ENCODE data around the gene TUBB.

GRCh38 chr6:30719356-30719755 lies 796 bp upstream of the TUBB start:
- TF ChIP-seq RAD21 (IDR thresholded peaks at IDR 0.05; ENCODE audit: low read depth) (no peak), TAF1 (IDR thresholded peaks at IDR 0.05; ENCODE audit: low read depth) (no peak), TEAD4 (IDR thresholded peaks at IDR 0.05) (no peak)
